B cell (primary cell): ENCODE data around the gene EXD1. TPM values are rescaled to one million over a fixed set of nuclear protein-coding genes. Genes with fewer than 3 reads are reported as not detected.

ENCODE experiments used
- ATAC-seq: fragments of 200-7000 bp; cut with Tn5 transposase; one replicate; pipeline ENCODE4 v1.10.0; 2021; ENCODE audit warnings: low read depth, mild to moderate bottlenecking, moderate number of reproducible peaks, moderate library complexity
- CTCF ChIA-PET: fragments of 350-600 bp; sonication (Branson Sonifier 250); formaldehyde crosslinking; loops from one replicate; lab custom pipeline; 2021; ENCODE audit warnings: antibody characterized with exemption, inconsistent platforms; lab: Charles Lee
- POLR2A ChIA-PET: fragments of 350-600 bp; sonication (Branson Sonifier 250); formaldehyde crosslinking; loops from one replicate; lab custom pipeline; 2021; ENCODE audit warnings: antibody characterized with exemption; lab: Charles Lee
- DNase-seq: peaks from one replicate; pipeline ENCODE4 v3.0.0; 2013
- H2AFZ ChIP-seq: 2 replicates; pipeline ENCODE4 v1.6.1; 2012; ENCODE audit warnings: mild to moderate bottlenecking, low read depth, low read length; ENCODE audit not compliant: insufficient read depth, poor library complexity, severe bottlenecking
- H3K27ac ChIP-seq, 2 donors: 1 replicate in 1 of 2; 2 replicates in 1 of 2; pipeline ENCODE4 v1.5.1; 2012 to 2013; ENCODE audit warnings: low read length in 2 of 2, mild to moderate bottlenecking in 2 of 2, moderate library complexity in 1 of 2
- H3K27me3 ChIP-seq, 4 experiments: fragments of 200-600 bp in 1 of 4; sonication (generic) in 1 of 4; replicated peaks in 1 of 4; 1 replicate in 2 of 4; 2 replicates in 2 of 4; pipeline versions ENCODE4 v1.6.1 to v1.7.0; 2013 to 2016; ENCODE audit warnings: low read length in 3 of 4, mild to moderate bottlenecking in 2 of 4, mixed read lengths in 1 of 4, moderate library complexity in 1 of 4; ENCODE audit not compliant: insufficient read depth in 4 of 4, control insufficient read depth in 3 of 4; ENCODE audit errors: control extremely low read depth in 1 of 4
- H3K36me3 ChIP-seq, 2 experiments: replicated peaks in 1 of 2; 1 replicate in 1 of 2; 2 replicates in 1 of 2; pipeline versions ENCODE4 v1.6.1 to v1.7.1; 2013; ENCODE audit warnings: low read length in 1 of 2; ENCODE audit not compliant: insufficient read depth in 2 of 2, control insufficient read depth in 1 of 2; ENCODE audit errors: control extremely low read depth in 1 of 2, extremely low read depth in 1 of 2
- H3K4me1 ChIP-seq, 2 donors: fragments of 200-600 bp in 1 of 2; sonication (generic) in 1 of 2; 1 replicate in 1 of 2; 2 replicates in 1 of 2; pipeline versions ENCODE4 v1.5.1 to v1.6.1; 2013 to 2017; ENCODE audit warnings: low read length in 2 of 2; ENCODE audit not compliant: control insufficient read depth in 2 of 2, insufficient read depth in 2 of 2
- H3K4me2 ChIP-seq: replicated peaks from 2 replicates; pipeline ENCODE3; 2012; ENCODE audit warnings: mild to moderate bottlenecking, low read depth, low read length; ENCODE audit not compliant: poor library complexity, severe bottlenecking
- H3K4me3 ChIP-seq, 5 experiments: fragments of 200-600 bp in 1 of 5; sonication (generic) in 1 of 5; 1 replicate in 3 of 5; 2 replicates in 2 of 5; pipeline versions ENCODE4 v1.5.1 to v1.7.0; 2011 to 2016; ENCODE audit warnings: low read length in 4 of 5, mild to moderate bottlenecking in 4 of 5, low read depth in 2 of 5, control low read depth in 1 of 5, moderate library complexity in 1 of 5; ENCODE audit not compliant: insufficient read depth in 1 of 5; ENCODE audit errors: control extremely low read depth in 1 of 5, extremely low read depth in 1 of 5
- H3K79me2 ChIP-seq: fragments of 200-600 bp; sonication (generic); one replicate; pipeline ENCODE4 v1.6.0; 2016; ENCODE audit warnings: low read length; ENCODE audit not compliant: control insufficient read depth, insufficient read depth
- H3K9ac ChIP-seq: fragments of 200-600 bp; sonication (generic); 2 replicates; pipeline ENCODE4 v1.6.1; 2017; ENCODE audit warnings: mild to moderate bottlenecking, low read length, moderate library complexity
- H3K9me3 ChIP-seq, 3 donors: one replicate each; pipeline versions ENCODE4 v1.6.1 to v1.7.1; 2013; ENCODE audit warnings: low read length in 2 of 3; ENCODE audit not compliant: control insufficient read depth in 2 of 3, insufficient read depth in 1 of 3; ENCODE audit errors: control extremely low read depth in 1 of 3
- H4K20me1 ChIP-seq: 2 replicates; pipeline ENCODE4 v1.6.0; 2012; ENCODE audit warnings: mild to moderate bottlenecking, low read length; ENCODE audit not compliant: insufficient read depth, control insufficient read depth, poor library complexity, severe bottlenecking
- H3K27ac Mint-ChIP-seq: one replicate; pipeline ENCODE4 v1.8.0; 2021; ENCODE audit warnings: mixed read lengths
- H3K27me3 Mint-ChIP-seq: one replicate; pipeline ENCODE4 v1.8.0; 2021; ENCODE audit warnings: mixed read lengths
- H3K4me1 Mint-ChIP-seq: one replicate; pipeline ENCODE4 v1.8.0; 2021; ENCODE audit warnings: mixed read lengths
- H3K4me3 Mint-ChIP-seq: one replicate; pipeline ENCODE4 v1.8.0; 2021; ENCODE audit warnings: mixed read lengths
- H3K9me3 Mint-ChIP-seq: one replicate; pipeline ENCODE4 v1.8.0; 2022; ENCODE audit warnings: mixed read lengths; ENCODE audit not compliant: insufficient read depth
- CTCF ChIP-seq: fragments of 200-600 bp; IDR thresholded peaks from one replicate; pipeline ENCODE4 v1.8.0; 2022; ENCODE audit warnings: antibody characterized with exemption, mild to moderate bottlenecking
- EZH2 ChIP-seq: IDR thresholded peaks from 2 replicates; pipeline ENCODE4 v1.6.1; 2012; ENCODE audit warnings: borderline replicate concordance, low read depth, mild to moderate bottlenecking, moderate library complexity, low read length; ENCODE audit not compliant: insufficient read depth, poor library complexity, severe bottlenecking
- WGBS: methylation state at CpG from one replicate; pipeline ENCODE4 v1.1.5; 2013; ENCODE audit warnings: missing lambda C conversion rate; ENCODE audit not compliant: insufficient coverage; 5-methylcytosine and 5-hydroxymethylcytosine counted together
- intact Hi-C: fragments of 100-400 bp; cut with micrococcal nuclease; formaldehyde crosslinking; loops from one replicate; pipeline ENCODE4 v1.10.0; 2022
- polyA plus RNA-seq: library from polyadenylated mRNA; depleted of rRNA; stranded (reverse); fragments of >200 nt; gene quantifications from 2 replicates; pipeline ENCODE4 v1.2.3, GENCODE V29; 2012
- total RNA-seq, 2 donors: library from RNA; stranded (reverse); fragments of 120-200 nt in 1 of 2; gene quantifications; 1 replicate in 1 of 2; 2 replicates in 1 of 2; pipeline versions ENCODE4 v1.2.3 to v1.2.4, GENCODE V29; 2013 to 2022

The EXD1 gene
- total and polyA plus RNA-seq, 2 donors (not counting 1 experiment from before 2014, with no cell fraction given): not detected

DNA sequence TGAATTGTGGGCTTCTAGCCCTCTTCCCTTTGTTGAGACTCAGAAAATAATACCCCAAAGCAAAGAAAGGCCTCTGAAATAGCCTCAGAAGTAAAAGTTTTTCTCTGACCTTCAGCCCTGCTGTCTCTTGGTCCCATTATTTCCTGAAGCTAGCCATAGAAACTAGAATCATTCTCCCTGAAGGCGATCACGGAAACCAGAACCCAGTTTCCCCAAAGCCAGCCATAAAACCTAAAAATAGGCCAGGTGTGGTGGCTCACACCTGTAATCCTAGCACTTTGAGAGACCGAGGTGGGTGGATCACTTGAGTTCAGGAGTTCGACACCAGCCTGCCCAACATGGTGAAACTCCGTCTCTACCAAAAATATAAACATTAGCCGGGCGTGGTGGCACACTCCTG, 27.2 kb downstream of the EXD1 start:
- H3K36me3 ChIP-seq: no peaks in the 10 kb centered on the region
- H3K4me2 ChIP-seq: no peak overlapping the region
- H3K27me3 Mint-ChIP-seq: peaks cover 3% of the 10 kb centered on the region
- H4K20me1 ChIP-seq: no peaks in the 10 kb centered on the region
- H3K4me1 ChIP-seq: no peaks in the 10 kb centered on the region
- WGBS: 93% methylated on average over 7 of the region's 7 CpGs
- no peak overlapping the region for H3K27ac Mint-ChIP-seq
- TF ChIP-seq EZH2 (no peak), CTCF (no peak)
- CTCF ChIA-PET: no interaction called here
- no peak overlapping the region for H3K27ac ChIP-seq
- POLR2A ChIA-PET: no interaction called here
- H3K79me2 ChIP-seq: no peaks in the 10 kb centered on the region
- H3K27me3 ChIP-seq: no peaks in the 10 kb centered on the region
- DNase-seq: no peak
- no peak overlapping the region for H3K4me3 Mint-ChIP-seq
- H3K9me3 ChIP-seq: no peaks in the 10 kb centered on the region
- no peak overlapping the region for H3K4me3 ChIP-seq
- H3K9me3 Mint-ChIP-seq: no peaks in the 10 kb centered on the region
- no peak for ATAC-seq
- no peak overlapping the region for H3K9ac ChIP-seq
- H3K4me1 Mint-ChIP-seq: no peaks in the 10 kb centered on the region
- intact Hi-C loops: no loop called here
- no peak overlapping the region for H2AFZ ChIP-seq

- H4K20me1 ChIP-seq: no peaks in the 10 kb centered on the region
- TF ChIP-seq CTCF: no peak
- TF ChIP-seq EZH2: no peak
- peaks cover 3% of the 10 kb centered on the region for H3K27me3 Mint-ChIP-seq
- H3K4me3 Mint-ChIP-seq: no peak overlapping the region
- no peaks in the 10 kb centered on the region for H3K4me1 ChIP-seq
- H3K4me3 ChIP-seq: no peak overlapping the region
- ATAC-seq: no peak
- H3K4me1 Mint-ChIP-seq: no peaks in the 10 kb centered on the region
- CTCF ChIA-PET: no interaction called here
- no peaks in the 10 kb centered on the region for H3K9me3 ChIP-seq
- no peaks in the 10 kb centered on the region for H3K9me3 Mint-ChIP-seq
- H3K9ac ChIP-seq: no peak overlapping the region
- H3K27ac Mint-ChIP-seq: no peak overlapping the region
- H3K79me2 ChIP-seq: no peaks in the 10 kb centered on the region
- no peaks in the 10 kb centered on the region for H3K27me3 ChIP-seq
- H2AFZ ChIP-seq: no peak overlapping the region
- no peak overlapping the region for H3K4me2 ChIP-seq
- H3K36me3 ChIP-seq: no peaks in the 10 kb centered on the region
- DNase-seq: no peak
- intact Hi-C loops: no loop called here
- POLR2A ChIA-PET: no interaction called here
- no peak overlapping the region for H3K27ac ChIP-seq
Measured at GRCh38 chr15:41199470-41199869, 31.1 kb downstream of the EXD1 start.
